ENCODE measurements around the gene NDUFS7. TPM values are rescaled to one million over a fixed set of nuclear protein-coding genes. Genes with fewer than 3 reads are reported as not detected.

The NDUFS7 gene
- total and polyA plus RNA-seq, 10 of the 15 experiments (the other 5 are each of a cell fraction or from before 2014, with no cell fraction given) = 5.1 to 282 (median 92.9) TPM

DNA sequence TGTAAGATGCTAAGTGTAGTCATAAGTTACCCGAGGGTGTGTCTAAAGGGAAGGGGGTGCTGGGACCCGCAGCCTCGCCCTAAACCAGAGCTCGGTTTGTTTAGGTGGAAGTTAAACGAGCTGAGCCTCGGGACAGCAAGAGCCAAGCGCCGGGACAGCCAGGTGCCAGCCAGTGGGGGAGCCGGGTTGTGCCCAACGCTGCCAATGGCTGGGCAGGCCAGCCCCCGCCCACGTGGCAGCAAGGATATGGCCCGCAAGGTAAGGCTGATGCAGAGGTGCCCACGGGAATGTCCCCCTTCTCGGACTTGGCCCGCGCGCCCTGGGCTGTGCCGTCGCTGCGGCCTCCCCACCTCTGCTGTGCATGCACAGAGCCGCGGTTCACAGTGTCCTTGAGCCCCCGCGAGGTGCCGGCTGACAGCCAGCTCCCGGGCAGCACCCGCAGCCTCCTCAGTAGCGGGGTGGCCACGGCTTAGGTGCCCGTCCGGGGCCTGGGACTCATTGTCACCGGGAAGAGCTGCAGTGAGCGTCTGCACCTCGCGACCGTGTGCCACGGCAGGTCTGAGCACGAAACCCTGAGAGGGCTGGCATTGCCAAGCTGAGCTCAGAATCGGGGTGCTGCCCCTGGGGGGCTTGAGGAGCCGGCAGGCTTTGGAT lies 45.2 kb downstream of the NDUFS7 start:
- no peaks in the 10 kb centered on the region for H3K4me1 ChIP-seq (ENCODE audit: control insufficient read depth, insufficient read depth, low read length)
- intact Hi-C loops (cut with micrococcal nuclease; ENCODE audit: unreplicated experiment) (no loop called here), in situ Hi-C loops (cut with MboI) (no loop called here)
- 95% methylated on average over 41 of the region's 41 CpGs for WGBS (ENCODE audit: insufficient coverage, insufficient replicate concordance, low lambda C conversion rate, missing lambda C conversion rate)
- TF ChIP-seq POLR2A (IDR thresholded peaks at IDR 0.05; ENCODE audit: low read depth, low read length) = peak; percentile 42
- no peak for TF ChIP-seq NFXL1 (IDR thresholded peaks at IDR 0.05; ENCODE audit: borderline replicate concordance)
- peaks cover 15 to 57% of the 10 kb centered on the region in 2 experiments for H3K36me3 ChIP-seq (ENCODE audit: control insufficient read depth in 2 of 2, insufficient read depth in 2 of 2, low read length in 1 of 2)
- POLR2A ChIA-PET = no interaction called here
- DNase-seq (ENCODE audit: low read depth, low spot score) = no peak
- CTCF ChIA-PET = no interaction called here
- FAIRE-seq = no peak
- no peak for ATAC-seq
- no peaks in the 10 kb centered on the region for H3K79me2 ChIP-seq (ENCODE audit: control insufficient read depth, insufficient read depth, low read length)
- no TSS peak for BruUV-seq (replicated peaks)
- H3K9ac ChIP-seq (ENCODE audit: control insufficient read depth, insufficient read depth, low read length) = no peak overlapping the region
- H4K20me1 ChIP-seq (ENCODE audit: control insufficient read depth, insufficient read depth) = no peaks in the 10 kb centered on the region
- no peaks in the 10 kb centered on the region for H3K27me3 ChIP-seq (replicated peaks in 1 of 2; ENCODE audit: control insufficient read depth in 2 of 2, insufficient read depth in 2 of 2, low read length in 1 of 2)
- SMC1A ChIA-PET (ENCODE audit: uncharacterized antibody, unreplicated experiment) = no interaction called here
- H2AFZ ChIP-seq (ENCODE audit: control insufficient read depth, low read depth, low read length) = no peak overlapping the region
- RAD21 ChIA-PET (ENCODE audit: unreplicated experiment) = no interaction called here
- H3K27ac ChIP-seq (ENCODE audit: control insufficient read depth, insufficient read depth) = no peak overlapping the region
- no peak overlapping the region for H3K4me3 ChIP-seq
- no peaks in the 10 kb centered on the region for H3K9me3 ChIP-seq (replicated peaks; ENCODE audit: control insufficient read depth, insufficient read depth, low read length)
- no peak overlapping the region for H3K4me2 ChIP-seq (ENCODE audit: control insufficient read depth, insufficient read depth)

DNA sequence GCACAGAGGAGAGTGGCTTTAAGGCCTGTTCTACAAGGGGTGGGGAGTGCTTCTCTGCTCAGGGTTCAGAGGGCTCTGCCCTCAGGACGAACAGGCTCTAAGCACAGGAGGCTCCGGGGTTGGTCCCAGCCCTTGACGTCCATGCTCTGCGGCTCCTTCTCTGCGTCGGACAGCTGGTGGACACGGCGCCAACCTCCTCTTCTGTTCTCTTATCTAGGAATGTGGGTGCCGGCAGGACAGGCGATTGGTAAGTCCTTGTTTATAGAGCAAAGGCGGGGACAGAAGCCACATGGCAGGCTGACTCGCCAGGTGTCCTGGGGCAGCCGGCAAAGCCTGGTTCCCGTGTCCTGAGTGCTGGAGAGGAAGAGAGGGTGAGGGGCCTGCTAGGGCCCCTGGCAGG lies 46.0 kb downstream of the NDUFS7 start:
- no peaks in the 10 kb centered on the region for H3K4me1 ChIP-seq (ENCODE audit: control insufficient read depth, insufficient read depth, low read length)
- no peaks in the 10 kb centered on the region for H3K9me3 ChIP-seq (replicated peaks; ENCODE audit: control insufficient read depth, insufficient read depth, low read length)
- FAIRE-seq = no peak
- H3K36me3 ChIP-seq (ENCODE audit: control insufficient read depth in 2 of 2, insufficient read depth in 2 of 2, low read length in 1 of 2) = peaks cover 15 to 53% of the 10 kb centered on the region in 2 experiments
- no peaks in the 10 kb centered on the region for H4K20me1 ChIP-seq (ENCODE audit: control insufficient read depth, insufficient read depth)
- H3K27ac ChIP-seq (ENCODE audit: control insufficient read depth, insufficient read depth) = no peak overlapping the region
- intact Hi-C loops (cut with micrococcal nuclease; ENCODE audit: unreplicated experiment) = no loop called here
- DNase-seq (ENCODE audit: low read depth, low spot score) = no peak
- in situ Hi-C loops (cut with MboI) = no loop called here
- BruUV-seq (replicated peaks) = no TSS peak
- no peaks in the 10 kb centered on the region for H3K79me2 ChIP-seq (ENCODE audit: control insufficient read depth, insufficient read depth, low read length)
- no peaks in the 10 kb centered on the region for H3K27me3 ChIP-seq (replicated peaks in 1 of 2; ENCODE audit: control insufficient read depth in 2 of 2, insufficient read depth in 2 of 2, low read length in 1 of 2)
- CTCF ChIA-PET = no interaction called here
- no peak for ATAC-seq
- H3K4me2 ChIP-seq (ENCODE audit: control insufficient read depth, insufficient read depth) = no peak overlapping the region
- SMC1A ChIA-PET (ENCODE audit: uncharacterized antibody, unreplicated experiment) = no interaction called here
- POLR2A ChIA-PET = interaction anchor here (0.7 kb wide), 1 partner anchor 149 kb away, joined by 4 read pairs; no protein-coding TSS in a partner anchor
- RAD21 ChIA-PET (ENCODE audit: unreplicated experiment) = no interaction called here
- no peak overlapping the region for H3K4me3 ChIP-seq
- 99% methylated on average over 14 of the region's 14 CpGs for WGBS (ENCODE audit: insufficient coverage, insufficient replicate concordance, low lambda C conversion rate, missing lambda C conversion rate)
- no peak overlapping the region for H2AFZ ChIP-seq (ENCODE audit: control insufficient read depth, low read depth, low read length)
- H3K9ac ChIP-seq (ENCODE audit: control insufficient read depth, insufficient read depth, low read length) = no peak overlapping the region
- TF ChIP-seq, protein P1, sequence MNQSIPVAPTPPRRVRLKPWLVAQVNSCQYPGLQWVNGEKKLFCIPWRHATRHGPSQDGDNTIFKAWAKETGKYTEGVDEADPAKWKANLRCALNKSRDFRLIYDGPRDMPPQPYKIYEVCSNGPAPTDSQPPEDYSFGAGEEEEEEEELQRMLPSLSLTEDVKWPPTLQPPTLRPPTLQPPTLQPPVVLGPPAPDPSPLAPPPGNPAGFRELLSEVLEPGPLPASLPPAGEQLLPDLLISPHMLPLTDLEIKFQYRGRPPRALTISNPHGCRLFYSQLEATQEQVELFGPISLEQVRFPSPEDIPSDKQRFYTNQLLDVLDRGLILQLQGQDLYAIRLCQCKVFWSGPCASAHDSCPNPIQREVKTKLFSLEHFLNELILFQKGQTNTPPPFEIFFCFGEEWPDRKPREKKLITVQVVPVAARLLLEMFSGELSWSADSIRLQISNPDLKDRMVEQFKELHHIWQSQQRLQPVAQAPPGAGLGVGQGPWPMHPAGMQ (IDR thresholded peaks at IDR 0.05; ENCODE audit: borderline replicate concordance) = no peak
- TF ChIP-seq ASH2L (IDR thresholded peaks at IDR 0.05; ENCODE audit: borderline replicate concordance, low read depth) = no peak
- no peak for TF ChIP-seq CHD2 (IDR thresholded peaks at IDR 0.05; ENCODE audit: borderline replicate concordance, low read depth, low read length)
- no peak for TF ChIP-seq TCF12 (IDR thresholded peaks at IDR 0.05; ENCODE audit: low read depth, low read length)
- TF ChIP-seq, protein P2, sequence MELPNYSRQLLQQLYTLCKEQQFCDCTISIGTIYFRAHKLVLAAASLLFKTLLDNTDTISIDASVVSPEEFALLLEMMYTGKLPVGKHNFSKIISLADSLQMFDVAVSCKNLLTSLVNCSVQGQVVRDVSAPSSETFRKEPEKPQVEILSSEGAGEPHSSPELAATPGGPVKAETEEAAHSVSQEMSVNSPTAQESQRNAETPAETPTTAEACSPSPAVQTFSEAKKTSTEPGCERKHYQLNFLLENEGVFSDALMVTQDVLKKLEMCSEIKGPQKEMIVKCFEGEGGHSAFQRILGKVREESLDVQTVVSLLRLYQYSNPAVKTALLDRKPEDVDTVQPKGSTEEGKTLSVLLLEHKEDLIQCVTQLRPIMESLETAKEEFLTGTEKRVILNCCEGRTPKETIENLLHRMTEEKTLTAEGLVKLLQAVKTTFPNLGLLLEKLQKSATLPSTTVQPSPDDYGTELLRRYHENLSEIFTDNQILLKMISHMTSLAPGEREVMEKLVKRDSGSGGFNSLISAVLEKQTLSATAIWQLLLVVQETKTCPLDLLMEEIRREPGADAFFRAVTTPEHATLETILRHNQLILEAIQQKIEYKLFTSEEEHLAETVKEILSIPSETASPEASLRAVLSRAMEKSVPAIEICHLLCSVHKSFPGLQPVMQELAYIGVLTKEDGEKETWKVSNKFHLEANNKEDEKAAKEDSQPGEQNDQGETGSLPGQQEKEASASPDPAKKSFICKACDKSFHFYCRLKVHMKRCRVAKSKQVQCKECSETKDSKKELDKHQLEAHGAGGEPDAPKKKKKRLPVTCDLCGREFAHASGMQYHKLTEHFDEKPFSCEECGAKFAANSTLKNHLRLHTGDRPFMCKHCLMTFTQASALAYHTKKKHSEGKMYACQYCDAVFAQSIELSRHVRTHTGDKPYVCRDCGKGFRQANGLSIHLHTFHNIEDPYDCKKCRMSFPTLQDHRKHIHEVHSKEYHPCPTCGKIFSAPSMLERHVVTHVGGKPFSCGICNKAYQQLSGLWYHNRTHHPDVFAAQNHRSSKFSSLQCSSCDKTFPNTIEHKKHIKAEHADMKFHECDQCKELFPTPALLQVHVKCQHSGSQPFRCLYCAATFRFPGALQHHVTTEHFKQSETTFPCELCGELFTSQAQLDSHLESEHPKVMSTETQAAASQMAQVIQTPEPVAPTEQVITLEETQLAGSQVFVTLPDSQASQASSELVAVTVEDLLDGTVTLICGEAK (IDR thresholded peaks at IDR 0.05; ENCODE audit: borderline replicate concordance) = no peak
- TF ChIP-seq ETV6 (conservative IDR thresholded peaks at IDR 0.05 in 1 of 2, IDR thresholded peaks at IDR 0.05 in 1 of 2; ENCODE audit: borderline replicate concordance in 1 of 2, low read depth in 1 of 2) = no peak
- TF ChIP-seq, protein P3, sequence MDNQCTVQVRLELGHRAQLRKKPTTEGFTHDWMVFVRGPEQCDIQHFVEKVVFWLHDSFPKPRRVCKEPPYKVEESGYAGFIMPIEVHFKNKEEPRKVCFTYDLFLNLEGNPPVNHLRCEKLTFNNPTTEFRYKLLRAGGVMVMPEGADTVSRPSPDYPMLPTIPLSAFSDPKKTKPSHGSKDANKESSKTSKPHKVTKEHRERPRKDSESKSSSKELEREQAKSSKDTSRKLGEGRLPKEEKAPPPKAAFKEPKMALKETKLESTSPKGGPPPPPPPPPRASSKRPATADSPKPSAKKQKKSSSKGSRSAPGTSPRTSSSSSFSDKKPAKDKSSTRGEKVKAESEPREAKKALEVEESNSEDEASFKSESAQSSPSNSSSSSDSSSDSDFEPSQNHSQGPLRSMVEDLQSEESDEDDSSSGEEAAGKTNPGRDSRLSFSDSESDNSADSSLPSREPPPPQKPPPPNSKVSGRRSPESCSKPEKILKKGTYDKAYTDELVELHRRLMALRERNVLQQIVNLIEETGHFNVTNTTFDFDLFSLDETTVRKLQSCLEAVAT (IDR thresholded peaks at IDR 0.05) = no peak
- TF ChIP-seq NRF1 (conservative IDR thresholded peaks at IDR 0.05; ENCODE audit: low read depth, low read length) = no peak

Measured in GM12878 (cell line).